Measurements from ENCODE around the gene SH3RF2.
"Not testable (repeated sequence)": the region's sequence is repeated elsewhere in the genome, so short reads cannot be mapped to it uniquely, and the experiment has no call there.

The SH3RF2 gene, protein sequence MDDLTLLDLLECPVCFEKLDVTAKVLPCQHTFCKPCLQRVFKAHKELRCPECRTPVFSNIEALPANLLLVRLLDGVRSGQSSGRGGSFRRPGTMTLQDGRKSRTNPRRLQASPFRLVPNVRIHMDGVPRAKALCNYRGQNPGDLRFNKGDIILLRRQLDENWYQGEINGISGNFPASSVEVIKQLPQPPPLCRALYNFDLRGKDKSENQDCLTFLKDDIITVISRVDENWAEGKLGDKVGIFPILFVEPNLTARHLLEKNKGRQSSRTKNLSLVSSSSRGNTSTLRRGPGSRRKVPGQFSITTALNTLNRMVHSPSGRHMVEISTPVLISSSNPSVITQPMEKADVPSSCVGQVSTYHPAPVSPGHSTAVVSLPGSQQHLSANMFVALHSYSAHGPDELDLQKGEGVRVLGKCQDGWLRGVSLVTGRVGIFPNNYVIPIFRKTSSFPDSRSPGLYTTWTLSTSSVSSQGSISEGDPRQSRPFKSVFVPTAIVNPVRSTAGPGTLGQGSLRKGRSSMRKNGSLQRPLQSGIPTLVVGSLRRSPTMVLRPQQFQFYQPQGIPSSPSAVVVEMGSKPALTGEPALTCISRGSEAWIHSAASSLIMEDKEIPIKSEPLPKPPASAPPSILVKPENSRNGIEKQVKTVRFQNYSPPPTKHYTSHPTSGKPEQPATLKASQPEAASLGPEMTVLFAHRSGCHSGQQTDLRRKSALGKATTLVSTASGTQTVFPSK

GRCh38 chr5:145936401-145937131 lies at the start of gene SH3RF2:
SH3RF2 (plus strand) TSS chr5:145936578; CDS start chr5:145937929, 1,351 bp downstream.
- DNase-seq: no peak

DNA sequence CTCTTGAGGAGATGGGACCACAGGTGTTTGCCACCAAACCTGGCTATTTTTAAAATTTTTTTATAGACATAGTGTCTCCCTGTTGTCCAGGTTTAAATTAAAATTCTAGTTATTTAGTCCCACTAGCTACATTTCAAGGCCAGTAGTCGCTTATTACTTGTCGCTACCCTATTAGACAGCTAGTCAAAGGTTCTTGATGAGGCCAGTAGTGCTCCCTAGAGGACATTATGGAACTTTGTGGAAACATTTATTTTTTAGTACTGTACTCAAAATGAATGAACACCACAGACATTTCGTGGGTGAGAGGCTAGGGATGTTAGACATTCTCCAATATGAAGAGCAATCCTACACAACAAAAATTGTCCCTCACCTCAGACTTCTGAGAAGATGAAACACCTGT lies 49.2 kb upstream of the SH3RF2 start:
- DNase-seq: no peak

- no peak for DNase-seq
These were observed 48.3 kb upstream of the SH3RF2 start for GRCh38 chr5:145887976-145888574.

- no peak for DNase-seq
These were observed 46.8 kb upstream of the SH3RF2 start for GRCh38 chr5:145889611-145890010.

DNA sequence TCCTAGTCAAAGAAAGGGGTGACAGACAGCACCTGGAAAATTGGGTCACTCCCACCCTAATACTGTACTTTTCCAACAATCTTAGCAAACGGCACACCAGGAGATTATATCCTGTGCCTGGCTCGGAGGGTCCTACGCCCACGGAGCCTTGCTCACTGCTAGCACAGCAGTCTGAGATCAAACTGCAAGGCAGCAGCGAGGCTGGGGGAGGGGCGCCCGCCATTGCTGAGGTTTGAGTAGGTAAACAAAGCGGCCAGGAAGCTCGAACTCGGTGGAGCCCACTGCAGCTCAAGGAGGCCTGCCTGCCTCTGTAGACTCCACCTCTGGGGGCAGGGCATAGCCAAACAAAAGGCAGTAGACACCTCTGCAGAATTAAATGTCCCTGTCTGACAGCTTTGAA lies 45.0 kb upstream of the SH3RF2 start:
- not testable (repeated sequence) for DNase-seq

DNA sequence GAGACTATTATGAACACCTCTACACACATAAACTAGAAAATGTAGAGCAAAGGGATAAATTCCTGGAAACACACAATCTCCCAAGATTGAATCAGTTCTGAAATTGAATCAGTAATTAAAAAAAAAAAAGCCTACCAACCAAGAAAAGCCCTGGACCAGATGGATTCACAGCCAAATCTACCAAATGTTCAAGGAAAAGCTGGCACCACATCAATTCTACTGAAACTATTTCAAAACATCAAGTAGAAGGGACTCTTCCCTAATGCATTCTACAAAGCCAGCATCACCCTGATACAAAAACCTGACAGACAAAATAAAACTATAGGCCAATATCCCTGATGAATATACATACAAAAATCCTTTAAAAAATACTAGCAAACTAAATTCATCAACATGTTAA lies 38.2 kb upstream of the SH3RF2 start:
- no peak for DNase-seq

DNA sequence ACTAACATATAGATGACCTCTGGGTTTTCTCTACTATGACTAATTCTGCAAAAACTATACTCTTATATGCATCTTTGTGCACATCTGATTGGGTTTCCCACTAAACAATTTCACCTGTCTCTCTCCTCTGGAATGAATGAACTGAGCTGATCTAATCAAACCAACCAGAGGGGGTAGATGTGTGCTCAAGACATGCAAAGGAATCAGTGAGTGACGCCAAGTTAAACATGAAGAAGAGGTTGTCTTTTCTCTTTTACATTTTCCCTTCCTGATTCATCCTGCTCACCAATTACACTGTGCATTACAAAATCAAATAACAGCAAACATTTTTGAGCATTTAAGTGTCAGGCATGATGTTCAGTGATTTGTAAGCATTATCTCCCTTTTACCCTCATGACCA lies 34.0 kb upstream of the SH3RF2 start:
- no peak for DNase-seq

DNA sequence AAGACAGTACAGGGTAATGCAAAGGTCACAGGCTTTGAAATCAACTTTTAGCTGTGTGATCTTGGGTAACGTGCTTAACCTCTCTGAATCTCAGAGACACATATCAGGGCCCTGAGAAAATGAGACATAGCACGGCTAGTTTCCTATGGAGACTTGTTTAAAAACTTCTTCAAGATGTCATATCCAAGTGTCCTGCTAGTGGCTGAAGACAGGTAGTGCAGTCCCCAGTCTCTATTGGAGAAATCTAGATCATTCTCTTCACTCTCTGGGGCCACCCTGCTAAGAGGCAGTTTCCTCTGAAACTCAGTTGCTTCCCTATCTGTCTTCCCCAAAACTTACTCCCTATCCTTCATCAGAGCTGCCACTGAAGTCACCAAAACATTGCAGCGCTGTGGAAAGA lies 33.3 kb upstream of the SH3RF2 start:
- no peak for DNase-seq

GRCh38 chr5:145903867-145904266 lies 32.5 kb upstream of the SH3RF2 start:
- DNase-seq: no peak

- no peak for DNase-seq
These were observed 31.6 kb upstream of the SH3RF2 start for GRCh38 chr5:145904743-145905142.

GRCh38 chr5:145906401-145906800 lies 30.0 kb upstream of the SH3RF2 start:
- no peak for DNase-seq

- no peak for DNase-seq
These were observed 28.0 kb upstream of the SH3RF2 start for GRCh38 chr5:145908206-145908960.

GRCh38 chr5:145911164-145911563 lies 25.2 kb upstream of the SH3RF2 start:
- DNase-seq: no peak

- DNase-seq: no peak
These were observed 24.4 kb upstream of the SH3RF2 start for GRCh38 chr5:145912019-145912418.

DNA sequence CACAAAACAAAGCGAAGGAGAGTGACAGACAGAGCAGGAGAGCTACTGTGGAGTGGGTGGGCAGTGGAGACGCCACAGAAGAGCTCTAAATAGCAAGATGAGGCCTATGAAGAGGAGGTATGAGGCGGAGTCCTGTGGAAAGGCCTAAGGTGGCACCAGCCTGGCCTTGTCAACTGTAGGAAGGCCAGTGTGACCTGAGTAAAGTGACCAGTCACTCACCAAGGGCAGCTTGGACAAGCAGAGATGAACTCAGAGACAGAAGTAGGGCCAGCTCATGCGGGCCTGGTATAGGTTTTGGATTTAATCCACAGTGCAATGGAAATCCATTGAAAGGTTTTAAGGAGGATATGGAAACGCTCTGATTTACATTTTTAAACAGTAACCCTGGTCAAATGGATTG lies 23.8 kb upstream of the SH3RF2 start:
- no peak for DNase-seq

DNA sequence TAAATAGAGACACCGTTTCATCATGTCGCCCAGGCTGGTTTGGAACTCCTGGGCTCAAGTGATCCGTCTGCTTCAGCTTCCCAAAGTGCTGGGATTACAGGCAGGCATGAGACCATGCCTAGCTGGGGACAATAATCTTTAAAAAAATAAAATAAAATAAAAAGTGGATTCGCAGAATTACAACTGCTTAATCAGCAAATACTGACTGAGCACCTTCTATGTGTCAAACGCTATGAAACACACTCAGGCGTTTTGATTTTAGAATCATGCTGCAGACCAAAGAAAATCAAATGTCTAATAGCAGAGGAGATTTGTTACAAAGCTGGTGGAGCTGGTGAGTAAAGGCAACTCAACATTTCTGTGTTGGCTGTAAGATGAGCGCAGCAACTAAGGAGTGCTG lies 22.7 kb upstream of the SH3RF2 start:
- no peak for DNase-seq

DNA sequence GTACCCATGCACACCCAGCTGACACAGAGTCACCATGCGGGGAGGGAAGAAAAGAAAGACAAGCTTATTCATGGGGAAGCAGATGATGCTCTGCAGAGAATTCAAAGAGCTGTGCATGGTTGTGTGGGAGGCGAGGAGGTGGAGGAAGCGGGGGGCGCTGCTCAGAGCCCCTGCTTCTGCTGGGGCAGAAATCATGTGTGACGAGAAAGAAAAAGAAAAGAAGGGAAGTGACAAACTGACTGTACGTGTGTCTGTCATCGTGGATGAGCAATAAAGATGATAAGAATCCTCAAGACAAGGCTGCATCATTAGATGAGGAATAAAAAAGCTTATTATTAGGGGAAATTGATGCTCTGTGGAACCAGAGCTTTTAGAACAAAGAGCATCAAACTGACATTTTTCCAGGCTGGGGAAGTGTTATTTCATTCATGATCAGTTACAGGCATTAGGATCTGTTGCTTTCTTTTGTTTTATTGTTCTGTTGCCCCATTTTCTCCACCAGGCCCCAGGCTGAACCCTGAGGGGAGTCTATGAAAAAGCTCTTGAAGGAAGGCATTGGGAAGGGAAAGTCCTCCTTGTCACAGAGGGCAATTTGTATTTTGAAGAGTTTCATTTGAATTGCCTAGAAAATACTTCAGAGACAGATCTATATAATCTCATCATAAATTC lies 20.3 kb upstream of the SH3RF2 start:
- DNase-seq: no peak

- no peak for DNase-seq
These were observed 19.1 kb upstream of the SH3RF2 start for GRCh38 chr5:145917288-145917687.

GRCh38 chr5:145918397-145918796 lies 18.0 kb upstream of the SH3RF2 start:
- no peak for DNase-seq

- DNase-seq: no peak
These were observed 17.0 kb upstream of the SH3RF2 start for GRCh38 chr5:145919413-145919812.

DNA sequence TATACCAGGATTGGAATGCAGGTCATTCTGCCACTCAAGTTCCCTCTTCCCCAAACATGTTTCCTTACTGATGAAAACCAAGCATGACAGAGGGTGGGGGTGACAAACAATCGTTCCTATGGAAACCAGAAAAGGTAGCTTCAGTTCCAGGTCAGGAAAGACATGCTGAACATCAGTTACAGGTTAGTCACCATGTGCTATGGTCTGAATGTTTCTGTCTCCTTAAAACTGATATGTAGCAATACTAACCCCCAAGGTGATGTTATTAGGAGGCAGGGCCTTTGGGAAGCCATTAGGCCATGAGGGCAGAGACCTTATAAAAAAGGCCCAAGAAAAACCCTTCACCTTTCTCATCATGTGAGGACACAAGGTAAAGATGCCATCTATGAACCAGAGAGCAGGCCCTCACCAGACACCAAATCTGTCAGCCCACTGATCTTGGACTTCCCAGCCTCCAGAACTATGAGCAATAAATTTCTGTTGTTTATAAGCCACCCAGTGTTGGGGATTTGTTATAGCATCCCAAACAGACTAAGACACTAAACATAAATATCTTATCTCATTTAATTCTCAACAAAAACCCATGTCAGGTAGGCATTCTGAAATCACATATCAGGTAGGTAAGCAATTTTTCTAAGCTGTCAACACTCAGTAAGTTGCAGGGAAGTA lies 15.7 kb upstream of the SH3RF2 start:
- DNase-seq: no peak

All from activated CD8-positive, alpha-beta memory T cell treated with anti-CD3 and anti-CD28 coated beads for 24 hours (primary cell).